ENCODE measurements around the gene NDC1.

DNA sequence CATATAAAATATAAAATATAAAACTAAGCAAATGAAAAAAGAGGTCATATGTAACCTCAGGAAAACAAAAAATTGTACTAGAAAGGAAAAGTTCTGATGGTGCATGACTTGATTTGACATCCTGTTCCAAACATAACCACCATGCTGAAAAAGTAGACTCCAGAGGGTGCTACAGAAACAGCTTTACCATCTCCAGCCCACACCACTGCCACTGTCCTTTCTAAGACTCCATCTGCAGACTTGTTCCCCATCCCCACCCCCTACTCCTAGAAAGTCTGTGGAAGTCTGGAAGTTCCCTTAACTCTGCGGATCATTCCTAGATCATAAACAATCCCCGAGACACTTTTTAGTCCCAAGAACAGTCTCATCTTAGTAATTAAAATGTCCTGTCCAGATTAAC lies 119.7 kb downstream of the NDC1 start:
- TF ChIP-seq POLR2A (IDR thresholded peaks at IDR 0.05), result no peak
- TF ChIP-seq POLR2AphosphoS5 (IDR thresholded peaks at IDR 0.05), result no peak
- TF ChIP-seq, protein P1, sequence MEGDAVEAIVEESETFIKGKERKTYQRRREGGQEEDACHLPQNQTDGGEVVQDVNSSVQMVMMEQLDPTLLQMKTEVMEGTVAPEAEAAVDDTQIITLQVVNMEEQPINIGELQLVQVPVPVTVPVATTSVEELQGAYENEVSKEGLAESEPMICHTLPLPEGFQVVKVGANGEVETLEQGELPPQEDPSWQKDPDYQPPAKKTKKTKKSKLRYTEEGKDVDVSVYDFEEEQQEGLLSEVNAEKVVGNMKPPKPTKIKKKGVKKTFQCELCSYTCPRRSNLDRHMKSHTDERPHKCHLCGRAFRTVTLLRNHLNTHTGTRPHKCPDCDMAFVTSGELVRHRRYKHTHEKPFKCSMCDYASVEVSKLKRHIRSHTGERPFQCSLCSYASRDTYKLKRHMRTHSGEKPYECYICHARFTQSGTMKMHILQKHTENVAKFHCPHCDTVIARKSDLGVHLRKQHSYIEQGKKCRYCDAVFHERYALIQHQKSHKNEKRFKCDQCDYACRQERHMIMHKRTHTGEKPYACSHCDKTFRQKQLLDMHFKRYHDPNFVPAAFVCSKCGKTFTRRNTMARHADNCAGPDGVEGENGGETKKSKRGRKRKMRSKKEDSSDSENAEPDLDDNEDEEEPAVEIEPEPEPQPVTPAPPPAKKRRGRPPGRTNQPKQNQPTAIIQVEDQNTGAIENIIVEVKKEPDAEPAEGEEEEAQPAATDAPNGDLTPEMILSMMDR (IDR thresholded peaks at IDR 0.05), result no peak

Data from transverse colon (tissue), 4 donors.